ENCODE measurements around the gene ANXA2.
A peak's percentile ranks its signal among the peaks of the same experiment; 100 is the strongest.

The ANXA2 gene

DNA sequence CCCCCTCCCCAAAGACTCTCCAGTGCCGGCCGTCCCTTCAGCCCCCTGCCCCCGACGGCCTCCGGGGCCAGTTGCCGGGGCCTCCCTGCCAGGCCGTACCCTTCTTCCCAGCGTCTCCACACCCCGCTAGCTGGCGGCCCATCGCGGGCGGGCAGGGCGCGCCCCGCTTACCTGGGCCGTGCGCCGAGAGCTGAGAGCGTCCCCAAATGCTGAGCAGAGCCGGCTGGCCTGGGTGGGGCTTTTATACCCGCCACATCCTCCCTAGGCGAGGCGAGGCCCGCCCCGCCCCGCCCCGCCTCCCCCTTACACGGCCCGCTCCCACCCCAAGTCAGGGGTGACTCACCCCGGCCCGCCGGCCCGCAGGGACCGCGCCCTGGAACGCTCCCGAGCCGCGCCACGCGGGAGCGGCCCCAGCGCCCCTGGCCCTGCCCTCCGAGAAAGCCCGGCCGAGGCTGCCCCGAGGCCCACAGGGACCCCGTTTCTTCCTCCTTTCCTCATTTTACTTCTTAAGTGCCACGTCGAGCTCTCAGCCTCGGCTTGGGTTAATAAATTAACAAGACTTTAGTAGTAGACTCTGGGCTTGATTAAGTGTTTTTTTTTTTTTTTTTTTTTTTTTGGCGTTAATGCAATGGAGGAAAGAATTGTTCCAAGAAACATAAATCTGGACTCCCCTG is at the start of gene ANXA2:
ANXA2 (minus strand) TSS at position 215 of the 674 bp plus-strand sequence. CDS start 11,911 bp downstream, outside the sequence.
- Histone ChIP-seq H3K4me1 (ENCODE audit: insufficient read depth, low read length) (peaks cover 30% of the 10 kb centered on the region), H3K36me3 (ENCODE audit: insufficient read depth, low read length) (no peaks in the 10 kb centered on the region), H3K9ac (ENCODE audit: low read length) (peak within 1 kb of the TSS; percentile 72), H3K27ac (ENCODE audit: low read depth, low read length) (peak within 1 kb of the TSS; percentile 86), H3K27me3 (ENCODE audit: control insufficient read depth in 1 of 2, insufficient read depth in 2 of 2, low read length in 2 of 2) (no peaks in the 10 kb centered on the region), H3K4me3 (ENCODE audit: low read depth in 1 of 2, low read length in 2 of 2) (peak within 1 kb of the TSS; percentile 66 to 87), H3K9me3 (ENCODE audit: low read length) (no peaks in the 10 kb centered on the region)

GRCh38 chr15:60444289-60444912 is 46.6 kb upstream of the ANXA2 start:
- Histone ChIP-seq H3K4me1 (ENCODE audit: insufficient read depth, low read length) (no peaks in the 10 kb centered on the region), H3K4me3 (ENCODE audit: low read depth in 1 of 2, low read length in 2 of 2) (no peak overlapping the region), H3K9ac (ENCODE audit: low read length) (no peak overlapping the region), H3K27me3 (ENCODE audit: control insufficient read depth in 1 of 2, insufficient read depth in 2 of 2, low read length in 2 of 2) (no peaks in the 10 kb centered on the region), H3K36me3 (ENCODE audit: insufficient read depth, low read length) (peaks cover 11% of the 10 kb centered on the region), H3K9me3 (ENCODE audit: low read length) (no peaks in the 10 kb centered on the region), H3K27ac (ENCODE audit: low read depth, low read length) (no peak overlapping the region)

GRCh38 chr15:60442763-60443162 is 45.0 kb upstream of the ANXA2 start:
- Histone ChIP-seq H3K9ac (ENCODE audit: low read length) (no peak overlapping the region), H3K36me3 (ENCODE audit: insufficient read depth, low read length) (peaks cover 4% of the 10 kb centered on the region), H3K4me3 (ENCODE audit: low read depth in 1 of 2, low read length in 2 of 2) (no peak overlapping the region), H3K4me1 (ENCODE audit: insufficient read depth, low read length) (no peaks in the 10 kb centered on the region), H3K9me3 (ENCODE audit: low read length) (no peaks in the 10 kb centered on the region), H3K27me3 (ENCODE audit: control insufficient read depth in 1 of 2, insufficient read depth in 2 of 2, low read length in 2 of 2) (no peaks in the 10 kb centered on the region), H3K27ac (ENCODE audit: low read depth, low read length) (no peak overlapping the region)

GRCh38 chr15:60442031-60442650 is 44.4 kb upstream of the ANXA2 start:
- H3K27ac ChIP-seq (ENCODE audit: low read depth, low read length): no peak overlapping the region
- H3K27me3 ChIP-seq (ENCODE audit: control insufficient read depth in 1 of 2, insufficient read depth in 2 of 2, low read length in 2 of 2): no peaks in the 10 kb centered on the region
- no peaks in the 10 kb centered on the region for H3K4me1 ChIP-seq (ENCODE audit: insufficient read depth, low read length)
- H3K4me3 ChIP-seq (ENCODE audit: low read depth in 1 of 2, low read length in 2 of 2): no peak overlapping the region
- H3K9ac ChIP-seq (ENCODE audit: low read length): no peak overlapping the region
- H3K9me3 ChIP-seq (ENCODE audit: low read length): no peaks in the 10 kb centered on the region
- H3K36me3 ChIP-seq (ENCODE audit: insufficient read depth, low read length): peaks cover 4% of the 10 kb centered on the region

DNA sequence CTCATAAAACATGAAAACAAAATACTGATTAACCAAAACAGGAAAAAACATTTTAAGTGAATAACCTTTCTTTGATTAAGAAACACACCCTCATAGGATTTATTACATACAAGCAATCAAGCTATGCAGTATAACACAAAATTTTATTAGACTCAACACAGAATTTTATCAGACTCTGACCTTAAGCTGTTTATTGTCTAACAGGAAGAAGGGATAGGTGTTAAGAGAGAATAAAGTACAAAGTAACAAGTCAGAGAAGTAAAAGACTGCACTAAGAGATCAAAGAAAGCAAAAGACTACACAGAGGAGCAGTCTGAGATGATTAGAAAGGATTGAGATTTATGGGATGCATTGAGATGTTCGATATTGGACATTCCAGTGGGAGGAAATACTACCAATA is 43.5 kb upstream of the ANXA2 start:
- Histone ChIP-seq H3K9ac (ENCODE audit: low read length) (no peak overlapping the region), H3K27ac (ENCODE audit: low read depth, low read length) (no peak overlapping the region), H3K36me3 (ENCODE audit: insufficient read depth, low read length) (peaks cover 4% of the 10 kb centered on the region)

DNA sequence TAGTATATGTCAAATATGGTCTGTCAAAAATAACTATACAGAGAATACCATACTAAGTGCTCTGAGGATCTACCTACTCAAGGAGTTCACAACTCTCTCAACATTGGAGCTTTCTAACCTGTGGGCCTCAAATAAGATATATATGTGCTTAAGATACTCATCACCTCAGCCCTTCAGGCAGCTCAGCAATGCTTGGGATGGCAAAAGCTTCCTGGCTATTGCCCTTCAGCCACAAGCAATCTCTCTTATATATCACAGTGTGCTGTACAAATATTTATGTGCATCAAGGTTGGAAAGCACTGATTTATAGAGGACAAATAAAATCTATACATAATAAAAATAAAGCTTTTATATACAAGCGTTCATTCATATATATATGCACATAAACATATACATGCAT is 40.9 kb upstream of the ANXA2 start:
- Histone ChIP-seq H3K4me3 (ENCODE audit: low read depth in 1 of 2, low read length in 2 of 2) (no peak overlapping the region), H3K9ac (ENCODE audit: low read length) (no peak overlapping the region), H3K9me3 (ENCODE audit: low read length) (no peaks in the 10 kb centered on the region), H3K27ac (ENCODE audit: low read depth, low read length) (no peak overlapping the region), H3K36me3 (ENCODE audit: insufficient read depth, low read length) (peaks cover 10% of the 10 kb centered on the region), H3K27me3 (ENCODE audit: control insufficient read depth in 1 of 2, insufficient read depth in 2 of 2, low read length in 2 of 2) (no peaks in the 10 kb centered on the region), H3K4me1 (ENCODE audit: insufficient read depth, low read length) (no peaks in the 10 kb centered on the region)

More for the DNA sequence above, 43.5 kb upstream of the ANXA2 start:
- no peaks in the 10 kb centered on the region for H3K27me3 ChIP-seq (ENCODE audit: control insufficient read depth in 1 of 2, insufficient read depth in 2 of 2, low read length in 2 of 2)
- H3K4me1 ChIP-seq (ENCODE audit: insufficient read depth, low read length): no peaks in the 10 kb centered on the region
- H3K4me3 ChIP-seq (ENCODE audit: low read depth in 1 of 2, low read length in 2 of 2): no peak overlapping the region
- H3K9me3 ChIP-seq (ENCODE audit: low read length): no peaks in the 10 kb centered on the region

DNA sequence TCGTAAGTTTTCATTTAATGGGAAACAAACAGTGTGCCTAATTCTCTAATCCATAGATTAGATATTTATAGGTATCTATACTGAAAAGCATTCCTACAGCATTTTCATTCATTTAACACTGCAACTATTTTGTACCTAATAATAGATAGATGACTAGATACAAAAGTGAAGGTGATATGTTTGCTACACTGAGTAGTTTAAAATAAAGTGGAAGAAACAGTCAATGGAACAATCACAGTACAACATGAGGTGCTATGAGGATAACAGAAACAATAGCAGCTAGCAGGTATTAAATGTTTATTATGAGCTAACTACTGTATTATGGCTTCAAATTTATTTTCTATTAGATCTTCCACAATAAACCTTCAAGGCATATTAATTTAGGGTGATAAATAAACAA is 31.1 kb upstream of the ANXA2 start:
- Histone ChIP-seq H3K27ac (ENCODE audit: low read depth, low read length) (no peak overlapping the region), H3K9me3 (ENCODE audit: low read length) (no peaks in the 10 kb centered on the region), H3K27me3 (ENCODE audit: control insufficient read depth in 1 of 2, insufficient read depth in 2 of 2, low read length in 2 of 2) (no peaks in the 10 kb centered on the region), H3K4me1 (ENCODE audit: insufficient read depth, low read length) (peaks cover 4% of the 10 kb centered on the region), H3K9ac (ENCODE audit: low read length) (no peak overlapping the region), H3K4me3 (ENCODE audit: low read depth in 1 of 2, low read length in 2 of 2) (no peak overlapping the region), H3K36me3 (ENCODE audit: insufficient read depth, low read length) (peaks cover 17% of the 10 kb centered on the region)

GRCh38 chr15:60426870-60427508 is 29.2 kb upstream of the ANXA2 start:
- no peak overlapping the region for H3K4me3 ChIP-seq (ENCODE audit: low read depth in 1 of 2, low read length in 2 of 2)
- peaks cover 17% of the 10 kb centered on the region for H3K36me3 ChIP-seq (ENCODE audit: insufficient read depth, low read length)
- H3K9me3 ChIP-seq (ENCODE audit: low read length): no peaks in the 10 kb centered on the region
- H3K27ac ChIP-seq (ENCODE audit: low read depth, low read length): no peak overlapping the region
- peaks cover 9% of the 10 kb centered on the region for H3K4me1 ChIP-seq (ENCODE audit: insufficient read depth, low read length)
- no peak overlapping the region for H3K9ac ChIP-seq (ENCODE audit: low read length)
- no peaks in the 10 kb centered on the region for H3K27me3 ChIP-seq (ENCODE audit: control insufficient read depth in 1 of 2, insufficient read depth in 2 of 2, low read length in 2 of 2)

DNA sequence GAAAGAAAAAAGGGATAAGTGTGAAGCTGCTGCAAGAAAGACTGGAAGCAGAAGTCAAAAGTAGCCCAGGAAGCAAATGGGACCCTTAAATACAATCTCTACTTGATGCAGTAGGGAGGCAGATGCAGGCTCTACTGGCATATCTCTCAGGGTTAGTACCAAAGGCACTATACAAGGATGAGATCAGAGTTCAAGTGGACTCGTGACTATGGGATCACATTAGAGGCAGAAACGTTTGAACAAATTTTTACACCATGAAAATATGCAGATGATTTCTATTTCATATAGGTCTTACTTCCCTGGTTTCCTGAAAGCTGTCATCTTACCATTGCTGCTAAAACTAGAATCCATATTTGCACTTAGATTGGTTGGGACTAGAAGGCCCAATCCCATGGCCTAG is 27.7 kb upstream of the ANXA2 start:
- peaks cover 9% of the 10 kb centered on the region for H3K4me1 ChIP-seq (ENCODE audit: insufficient read depth, low read length)

GRCh38 chr15:60424006-60424405 is 26.2 kb upstream of the ANXA2 start:
- H3K36me3 ChIP-seq (ENCODE audit: insufficient read depth, low read length): peaks cover 7% of the 10 kb centered on the region
- no peak overlapping the region for H3K9ac ChIP-seq (ENCODE audit: low read length)
- no peak overlapping the region for H3K27ac ChIP-seq (ENCODE audit: low read depth, low read length)
- peaks cover 9% of the 10 kb centered on the region for H3K4me1 ChIP-seq (ENCODE audit: insufficient read depth, low read length)
- H3K9me3 ChIP-seq (ENCODE audit: low read length): no peaks in the 10 kb centered on the region
- H3K4me3 ChIP-seq (ENCODE audit: low read depth in 1 of 2, low read length in 2 of 2): no peak overlapping the region
- no peaks in the 10 kb centered on the region for H3K27me3 ChIP-seq (ENCODE audit: control insufficient read depth in 1 of 2, insufficient read depth in 2 of 2, low read length in 2 of 2)

More for the DNA sequence above, 27.7 kb upstream of the ANXA2 start:
- Histone ChIP-seq H3K36me3 (ENCODE audit: insufficient read depth, low read length) (peaks cover 11% of the 10 kb centered on the region), H3K9me3 (ENCODE audit: low read length) (no peaks in the 10 kb centered on the region), H3K4me3 (ENCODE audit: low read depth in 1 of 2, low read length in 2 of 2) (no peak overlapping the region), H3K27me3 (ENCODE audit: control insufficient read depth in 1 of 2, insufficient read depth in 2 of 2, low read length in 2 of 2) (no peaks in the 10 kb centered on the region), H3K9ac (ENCODE audit: low read length) (no peak overlapping the region), H3K27ac (ENCODE audit: low read depth, low read length) (no peak overlapping the region)

GRCh38 chr15:60423537-60423936 is 25.8 kb upstream of the ANXA2 start:
- no peak overlapping the region for H3K27ac ChIP-seq (ENCODE audit: low read depth, low read length)
- no peak overlapping the region for H3K4me3 ChIP-seq (ENCODE audit: low read depth in 1 of 2, low read length in 2 of 2)
- H3K4me1 ChIP-seq (ENCODE audit: insufficient read depth, low read length): peaks cover 9% of the 10 kb centered on the region
- no peaks in the 10 kb centered on the region for H3K27me3 ChIP-seq (ENCODE audit: control insufficient read depth in 1 of 2, insufficient read depth in 2 of 2, low read length in 2 of 2)
- no peaks in the 10 kb centered on the region for H3K9me3 ChIP-seq (ENCODE audit: low read length)
- H3K36me3 ChIP-seq (ENCODE audit: insufficient read depth, low read length): peaks cover 6% of the 10 kb centered on the region
- no peak overlapping the region for H3K9ac ChIP-seq (ENCODE audit: low read length)
